ENCODE results near the gene YTHDF1.

YTHDF1 gene

GRCh38 chr20:63248835-63249591 is 33.1 kb upstream of the YTHDF1 start:
- DNase-seq (ENCODE audit: low read depth) = no peak

GRCh38 chr20:63247671-63248228 is 31.8 kb upstream of the YTHDF1 start:
- DNase-seq (ENCODE audit: low read depth) = no peak

GRCh38 chr20:63246490-63247288 is 30.8 kb upstream of the YTHDF1 start:
- no peak for DNase-seq (ENCODE audit: low read depth)

- DNase-seq (ENCODE audit: low read depth) = no peak
These were observed 28.5 kb upstream of the YTHDF1 start for GRCh38 chr20:63244468-63244867.

GRCh38 chr20:63243604-63244247 is 27.8 kb upstream of the YTHDF1 start:
- DNase-seq (ENCODE audit: low read depth) = no peak

- no peak for DNase-seq (ENCODE audit: low read depth)
These were observed 26.8 kb upstream of the YTHDF1 start for GRCh38 chr20:63242736-63243135.

GRCh38 chr20:63241272-63241671 is 25.3 kb upstream of the YTHDF1 start:
- no peak for DNase-seq (ENCODE audit: low read depth)

GRCh38 chr20:63240004-63240403 is 24.1 kb upstream of the YTHDF1 start:
- no peak for DNase-seq (ENCODE audit: low read depth)

- no peak for DNase-seq (ENCODE audit: low read depth)
These were observed 23.5 kb upstream of the YTHDF1 start for GRCh38 chr20:63239431-63239830.

- DNase-seq (ENCODE audit: low read depth) = no peak
These were observed 22.7 kb upstream of the YTHDF1 start for GRCh38 chr20:63238514-63239125.

GRCh38 chr20:63238031-63238430 is 22.1 kb upstream of the YTHDF1 start:
- DNase-seq (ENCODE audit: low read depth) = no peak

GRCh38 chr20:63236116-63236837 is 20.3 kb upstream of the YTHDF1 start:
- no peak for DNase-seq (ENCODE audit: low read depth)

GRCh38 chr20:63235399-63235983 is 19.6 kb upstream of the YTHDF1 start, which contains the start of gene BIRC7:
Gene BIRC7, plus strand, starts transcription at chr20:63235905. Its CDS starts 192 bp downstream, at chr20:63236097.
- DNase-seq (ENCODE audit: low read depth) = no peak

GRCh38 chr20:63234693-63235398 is 18.9 kb upstream of the YTHDF1 start:
- DNase-seq (ENCODE audit: low read depth) = no peak

GRCh38 chr20:63233924-63234323 is 18.0 kb upstream of the YTHDF1 start:
- DNase-seq (ENCODE audit: low read depth) = no peak

GRCh38 chr20:63233061-63233344 is 17.1 kb upstream of the YTHDF1 start:
- DNase-seq (ENCODE audit: low read depth) = no peak

- DNase-seq (ENCODE audit: low read depth) = no peak
These were observed 16.5 kb upstream of the YTHDF1 start for GRCh38 chr20:63232235-63233060.

- no peak for DNase-seq (ENCODE audit: low read depth)
These were observed 14.9 kb upstream of the YTHDF1 start for GRCh38 chr20:63230800-63231268.

GRCh38 chr20:63228806-63229205 is 12.9 kb upstream of the YTHDF1 start:
- no peak for DNase-seq (ENCODE audit: low read depth)

GRCh38 chr20:63227260-63227659 is 11.3 kb upstream of the YTHDF1 start:
- DNase-seq (ENCODE audit: low read depth) = no peak
